H1 (cell line): Measurements from ENCODE around the gene INPP5A. TPM values are rescaled to one million over a fixed set of nuclear protein-coding genes. Genes with fewer than 3 reads are reported as not detected.

ENCODE experiments used
- BACH1 ChIP-seq: IDR thresholded peaks from 2 replicates; pipeline ENCODE4 v1.6.1; 2012; ENCODE audit warnings: low read length, improper control_type of control experiment
- E2F6 ChIP-seq: IDR thresholded peaks from 2 replicates; pipeline ENCODE4 v1.6.1; 2012; ENCODE audit warnings: inconsistent platforms
- EZH2 ChIP-seq: fragments of 200-600 bp; sonication (generic); IDR thresholded peaks from 2 replicates; pipeline ENCODE4 v1.7.1; 2012; ENCODE audit warnings: low read depth, mild to moderate bottlenecking, moderate library complexity, low read length, inconsistent platforms; ENCODE audit not compliant: severe bottlenecking
- GABPA ChIP-seq: IDR thresholded peaks from 2 replicates; pipeline ENCODE4 v1.6.1; 2011; ENCODE audit warnings: mild to moderate bottlenecking, low read length, moderate library complexity, borderline replicate concordance; ENCODE audit not compliant: insufficient read depth
- MAX ChIP-seq: IDR thresholded peaks from 2 replicates; pipeline ENCODE4 v1.6.1; 2012; ENCODE audit warnings: inconsistent platforms
- PHF8 ChIP-seq: fragments of 200-600 bp; sonication (generic); conservative IDR thresholded peaks from 2 replicates; pipeline ENCODE4 v1.7.1; 2012; ENCODE audit warnings: low read depth, mild to moderate bottlenecking, inconsistent platforms, low read length, moderate library complexity
- SIX5 ChIP-seq: IDR thresholded peaks from 2 replicates; pipeline ENCODE4 v1.6.1; 2011; ENCODE audit warnings: mild to moderate bottlenecking, low read depth, low read length
- SUZ12 ChIP-seq: fragments of 200-600 bp; sonication (generic); IDR thresholded peaks from 2 replicates; pipeline ENCODE4 v1.6.1; 2012; ENCODE audit warnings: mild to moderate bottlenecking, inconsistent platforms, low read length, moderate library complexity, mixed read lengths
- TCF12 ChIP-seq: IDR thresholded peaks from 2 replicates; pipeline ENCODE4 v1.6.1; 2011; ENCODE audit warnings: low read depth, mild to moderate bottlenecking, low read length
- polyA plus RNA-seq, 7 experiments: library from polyadenylated mRNA; depleted of rRNA in 3 of 7; stranded (reverse) in 5 of 7; unstranded in 2 of 7; fragments of >200 nt in 5 of 7; fragments of 200-250 nt in 2 of 7; gene quantifications; 1 replicate in 5 of 7; 2 replicates in 1 of 7; 4 replicates in 1 of 7; pipeline versions ENCODE4 v1.2.1 to v1.2.3, GENCODE V29; 2011 to 2013; ENCODE audit warnings: missing spikeins in 2 of 7, mixed read lengths in 2 of 7
- total RNA-seq: library from RNA; stranded (reverse); fragmentation: NEBNext Ultra II Directional; extraction: Animal tissue kit (Norgen Biotek cat#: 25700); gene quantifications from 2 replicates; pipeline ENCODE4 v1.2.1, GENCODE V29; 2021

The INPP5A gene
- total and polyA plus RNA-seq, 2 of the 8 experiments (the other 6 are each of a cell fraction or from before 2014, with no cell fraction given), result 19.7 to 27.5 TPM

- TF ChIP-seq GABPA (no peak), BACH1 (no peak), MAX (no peak), EZH2 (no peak), TCF12 (no peak), PHF8 (no peak), SIX5 (no peak), SUZ12 (no peak), E2F6 (no peak)
- TF ChIP-seq, all 59 proteins: peak for 0
Measured at GRCh38 chr10:132539431-132539839, 1.8 kb downstream of the INPP5A start (continued).
